Activated CD8-positive, alpha-beta T cell treated with anti-CD3 and anti-CD28 coated beads, Interleukin-2, amount 10 ng/mL, durations not matched to agents 7 days and 5 days (primary cell): ENCODE measurements around the gene C16orf90. TPM values are rescaled to one million over a fixed set of nuclear protein-coding genes. Genes with fewer than 3 reads are reported as not detected.

Experiments
- ATAC-seq: fragments of 150-1000 bp; cut with Tn5 transposase; one replicate; pipeline ENCODE4 v1.10.0; 2021; ENCODE audit warnings: moderate library complexity
- CTCF ChIA-PET: fragments of 350-600 bp; sonication (Branson Sonifier 250); formaldehyde crosslinking; loops from one replicate; lab custom pipeline; 2021; ENCODE audit warnings: antibody characterized with exemption; lab: Charles Lee
- POLR2A ChIA-PET: fragments of 350-600 bp; sonication (Branson Sonifier 250); formaldehyde crosslinking; loops from one replicate; lab custom pipeline; 2021; ENCODE audit warnings: antibody characterized with exemption; lab: Charles Lee
- DNase-seq: peaks from one replicate; pipeline ENCODE4 v3.0.0-alpha.2; 2020
- H3K27ac Mint-ChIP-seq: one replicate; pipeline ENCODE4 v1.8.0; 2021; ENCODE audit warnings: mild to moderate bottlenecking, mixed read lengths
- H3K27me3 Mint-ChIP-seq: one replicate; pipeline ENCODE4 v1.8.0; 2021; ENCODE audit warnings: low read depth, mixed read lengths
- H3K36me3 Mint-ChIP-seq: one replicate; pipeline ENCODE4 v1.8.0; 2021; ENCODE audit warnings: low read depth, mixed read lengths
- H3K4me1 Mint-ChIP-seq: one replicate; pipeline ENCODE4 v1.8.0; 2021; ENCODE audit warnings: low read depth, mixed read lengths
- H3K4me3 Mint-ChIP-seq: one replicate; pipeline ENCODE4 v1.8.0; 2021; ENCODE audit warnings: mild to moderate bottlenecking, mixed read lengths
- H3K9me3 Mint-ChIP-seq: one replicate; pipeline ENCODE4 v1.8.0; 2022; ENCODE audit warnings: mixed read lengths; ENCODE audit not compliant: insufficient read depth
- total RNA-seq, 2 experiments: library from RNA; stranded (reverse); gene quantifications; one replicate each; pipeline ENCODE4 v1.2.3, GENCODE V29; 2021

The C16orf90 gene
- total RNA-seq, 2 experiments from 2014 or later, result not detected

- no peaks in the 10 kb centered on the region for H3K27me3 Mint-ChIP-seq
- H3K36me3 Mint-ChIP-seq, result no peaks in the 10 kb centered on the region
- ChIA-PET POLR2A (interaction anchor here (0.5 kb wide), 1 partner anchor 12 kb away, joined by 3 read pairs; no protein-coding TSS in a partner anchor), CTCF (no interaction called here)
- no peaks in the 10 kb centered on the region for H3K4me1 Mint-ChIP-seq
- ATAC-seq (no peak), DNase-seq (no peak)
- H3K4me3 Mint-ChIP-seq, result no peak overlapping the region
- H3K27ac Mint-ChIP-seq, result no peak overlapping the region
- H3K9me3 Mint-ChIP-seq, result no peaks in the 10 kb centered on the region
Observed at GRCh38 chr16:3492356-3492755, 2.9 kb downstream of the C16orf90 start.

GRCh38 chr16:3490911-3491629, 4.2 kb downstream of the C16orf90 start:
- DNase-seq (no peak), ATAC-seq (no peak)
- H3K27me3 Mint-ChIP-seq, result no peaks in the 10 kb centered on the region
- peaks cover 3% of the 10 kb centered on the region for H3K36me3 Mint-ChIP-seq
- POLR2A ChIA-PET, result interaction anchor here (0.6 kb wide), 1 partner anchor 1741 kb away, joined by 3 read pairs; no protein-coding TSS in a partner anchor
- H3K9me3 Mint-ChIP-seq, result no peaks in the 10 kb centered on the region
- no peaks in the 10 kb centered on the region for H3K4me1 Mint-ChIP-seq
- no peak overlapping the region for H3K4me3 Mint-ChIP-seq
- H3K27ac Mint-ChIP-seq, result no peak overlapping the region
- CTCF ChIA-PET, result interaction anchor here (1.4 kb wide), 1 partner anchor 9 kb away, joined by 3 read pairs; no protein-coding TSS in a partner anchor

GRCh38 chr16:3488801-3489200, 6.5 kb downstream of the C16orf90 start:
- no peak overlapping the region for H3K27ac Mint-ChIP-seq
- no peaks in the 10 kb centered on the region for H3K4me1 Mint-ChIP-seq
- ChIA-PET POLR2A (interaction anchor here (0.6 kb wide), 1 partner anchor 15 kb away, joined by 3 read pairs; no protein-coding TSS in a partner anchor), CTCF (no interaction called here)
- DNase-seq (no peak), ATAC-seq (no peak)
- no peak overlapping the region for H3K4me3 Mint-ChIP-seq
- H3K36me3 Mint-ChIP-seq, result peaks cover 6% of the 10 kb centered on the region
- H3K9me3 Mint-ChIP-seq, result no peaks in the 10 kb centered on the region
- H3K27me3 Mint-ChIP-seq, result no peaks in the 10 kb centered on the region

GRCh38 chr16:3487521-3488410, 7.5 kb downstream of the C16orf90 start:
- Mint-ChIP-seq H3K9me3 (no peaks in the 10 kb centered on the region), H3K27me3 (no peaks in the 10 kb centered on the region), H3K4me3 (no peak overlapping the region), H3K4me1 (no peaks in the 10 kb centered on the region), H3K27ac (no peak overlapping the region), H3K36me3 (peaks cover 15% of the 10 kb centered on the region)
- CTCF ChIA-PET, result interaction anchor here (1.8 kb wide), 1 partner anchor 12 kb away, joined by 6 read pairs; no protein-coding TSS in a partner anchor
- DNase-seq (no peak), ATAC-seq (no peak)
- POLR2A ChIA-PET, result interaction anchor here (0.6 to 1.0 kb wide), 2 partner anchors 92 to 205 kb away, joined by 3 read pairs; no protein-coding TSS in a partner anchor

- no peak overlapping the region for H3K4me3 Mint-ChIP-seq
- ChIA-PET POLR2A (no interaction called here), CTCF (interaction anchor here (1.8 kb wide), 1 partner anchor 13 kb away, joined by 6 read pairs; no protein-coding TSS in a partner anchor)
- ATAC-seq (no peak), DNase-seq (no peak)
- H3K27ac Mint-ChIP-seq, result no peak overlapping the region
- H3K27me3 Mint-ChIP-seq, result no peaks in the 10 kb centered on the region
- H3K4me1 Mint-ChIP-seq, result no peaks in the 10 kb centered on the region
- H3K36me3 Mint-ChIP-seq, result peaks cover 23% of the 10 kb centered on the region
- no peaks in the 10 kb centered on the region for H3K9me3 Mint-ChIP-seq
Observed at GRCh38 chr16:3486506-3487215, 8.6 kb downstream of the C16orf90 start.

GRCh38 chr16:3485821-3486505, 9.3 kb downstream of the C16orf90 start:
- CTCF ChIA-PET, result interaction anchor here (0.6 kb wide), 1 partner anchor 28 kb away, joined by 3 read pairs; no protein-coding TSS in a partner anchor
- H3K27ac Mint-ChIP-seq, result no peak overlapping the region
- H3K4me1 Mint-ChIP-seq, result no peaks in the 10 kb centered on the region
- POLR2A ChIA-PET, result no interaction called here
- no peaks in the 10 kb centered on the region for H3K9me3 Mint-ChIP-seq
- DNase-seq (no peak), ATAC-seq (peak; percentile 14)
- peaks cover 27% of the 10 kb centered on the region for H3K36me3 Mint-ChIP-seq
- H3K4me3 Mint-ChIP-seq, result no peak overlapping the region
- H3K27me3 Mint-ChIP-seq, result no peaks in the 10 kb centered on the region

- CTCF ChIA-PET, result interaction anchor here (0.6 kb wide), 1 partner anchor 29 kb away, joined by 3 read pairs; no protein-coding TSS in a partner anchor
- H3K9me3 Mint-ChIP-seq, result no peaks in the 10 kb centered on the region
- POLR2A ChIA-PET, result no interaction called here
Observed at GRCh38 chr16:3485097-3485745, 10.1 kb downstream of the C16orf90 start.

GRCh38 chr16:3484318-3485096, 10.8 kb downstream of the C16orf90 start:
- no peaks in the 10 kb centered on the region for H3K27me3 Mint-ChIP-seq
- peaks cover 3% of the 10 kb centered on the region for H3K4me1 Mint-ChIP-seq
- CTCF ChIA-PET, result no interaction called here
- H3K36me3 Mint-ChIP-seq, result peaks cover 34% of the 10 kb centered on the region
- H3K9me3 Mint-ChIP-seq, result no peaks in the 10 kb centered on the region
- ATAC-seq (no peak), DNase-seq (no peak)
- POLR2A ChIA-PET, result no interaction called here
- H3K27ac Mint-ChIP-seq, result no peak overlapping the region
- H3K4me3 Mint-ChIP-seq, result no peak overlapping the region

More at GRCh38 chr16:3485097-3485745, 10.1 kb downstream of the C16orf90 start:
- DNase-seq (no peak), ATAC-seq (no peak)
- H3K27me3 Mint-ChIP-seq, result no peaks in the 10 kb centered on the region
- no peak overlapping the region for H3K27ac Mint-ChIP-seq
- no peaks in the 10 kb centered on the region for H3K4me1 Mint-ChIP-seq
- H3K4me3 Mint-ChIP-seq, result no peak overlapping the region
- H3K36me3 Mint-ChIP-seq, result peaks cover 29% of the 10 kb centered on the region

- CTCF ChIA-PET, result no interaction called here
- H3K36me3 Mint-ChIP-seq, result peaks cover 38% of the 10 kb centered on the region
- POLR2A ChIA-PET, result no interaction called here
- no peak overlapping the region for H3K4me3 Mint-ChIP-seq
- no peak for DNase-seq
- no peak overlapping the region for H3K27ac Mint-ChIP-seq
- no peaks in the 10 kb centered on the region for H3K27me3 Mint-ChIP-seq
- peaks cover 5% of the 10 kb centered on the region for H3K4me1 Mint-ChIP-seq
- no peak for ATAC-seq
- no peaks in the 10 kb centered on the region for H3K9me3 Mint-ChIP-seq
Observed at GRCh38 chr16:3482659-3483241, 12.5 kb downstream of the C16orf90 start.
